ENCODE results near the gene COL27A1.

- TF ChIP-seq EZH2 (IDR thresholded peaks at IDR 0.05) (no peak), SP1 (IDR thresholded peaks at IDR 0.05; ENCODE audit: low read depth) (no peak), POLR2A (IDR thresholded peaks at IDR 0.05; ENCODE audit: borderline replicate concordance, extremely low read depth, insufficient read depth, insufficient read length) (no peak), CTCF (IDR thresholded peaks at IDR 0.05 in 2 of 3, conservative IDR thresholded peaks at IDR 0.05 in 1 of 3; ENCODE audit: borderline replicate concordance in 1 of 3, insufficient read depth in 1 of 3, low read depth in 2 of 3, low read length in 2 of 3) (peak in 2 of 3 experiments; percentile 10 to 16; a peak in 1 of 6 replicates)
Measured at GRCh38 chr9:114238891-114239875, 83.8 kb downstream of the COL27A1 start.

All from HCT116 (cell line).